Spleen (tissue), 7 donors: Measurements from ENCODE around the gene COL11A1.

Source experiments
- POLR2AphosphoS5 ChIP-seq, 3 donors: sonication (generic); formaldehyde crosslinking; IDR thresholded peaks; one replicate each; pipeline ENCODE4 v1.5.1; 2017; ENCODE audit warnings: antibody characterized with exemption in 3 of 3
- TF ChIP-seq, protein P1 (sequence below), 11 experiments: fragments of 200-600 bp in 7 of 11; fragments of 450-650 bp in 4 of 11; sonication (generic) in 4 of 11; IDR thresholded peaks in 8 of 11; conservative IDR thresholded peaks in 3 of 11; 1 replicate in 7 of 11; 2 replicates in 4 of 11; pipeline versions ENCODE4 v1.4.0 to v1.8.0; 2016 to 2021; ENCODE audit warnings: antibody characterized with exemption in 11 of 11, inconsistent platforms in 4 of 11, mild to moderate bottlenecking in 1 of 11
- donor health status: DM: no; HTN: no; CAD: no; lungs with moderate emphysema.
- donor health status: DM: no; HTN: no; CAD: no.
- donor health status: DM: no; HTN: no; CAD: no.

DNA sequence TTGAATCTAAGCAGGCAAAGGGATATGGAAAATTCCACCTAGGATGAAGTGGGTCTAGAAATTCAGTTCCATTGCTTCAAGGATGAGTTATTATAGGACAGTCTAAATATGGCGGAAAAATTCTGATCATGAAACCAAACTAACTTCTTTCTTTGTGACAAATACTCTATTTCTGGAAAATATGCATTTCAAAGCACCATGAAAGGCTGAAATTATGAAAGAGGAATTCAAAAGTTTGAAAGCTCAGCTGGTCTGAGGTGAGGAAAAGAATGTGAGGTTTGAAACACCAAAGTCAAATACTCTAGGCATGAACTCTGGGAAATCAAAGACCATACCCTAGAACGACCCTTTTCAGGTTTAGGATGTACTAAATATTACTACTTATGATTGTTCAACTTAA, 36.4 kb upstream of the COL11A1 start:
- TF ChIP-seq, protein P1, sequence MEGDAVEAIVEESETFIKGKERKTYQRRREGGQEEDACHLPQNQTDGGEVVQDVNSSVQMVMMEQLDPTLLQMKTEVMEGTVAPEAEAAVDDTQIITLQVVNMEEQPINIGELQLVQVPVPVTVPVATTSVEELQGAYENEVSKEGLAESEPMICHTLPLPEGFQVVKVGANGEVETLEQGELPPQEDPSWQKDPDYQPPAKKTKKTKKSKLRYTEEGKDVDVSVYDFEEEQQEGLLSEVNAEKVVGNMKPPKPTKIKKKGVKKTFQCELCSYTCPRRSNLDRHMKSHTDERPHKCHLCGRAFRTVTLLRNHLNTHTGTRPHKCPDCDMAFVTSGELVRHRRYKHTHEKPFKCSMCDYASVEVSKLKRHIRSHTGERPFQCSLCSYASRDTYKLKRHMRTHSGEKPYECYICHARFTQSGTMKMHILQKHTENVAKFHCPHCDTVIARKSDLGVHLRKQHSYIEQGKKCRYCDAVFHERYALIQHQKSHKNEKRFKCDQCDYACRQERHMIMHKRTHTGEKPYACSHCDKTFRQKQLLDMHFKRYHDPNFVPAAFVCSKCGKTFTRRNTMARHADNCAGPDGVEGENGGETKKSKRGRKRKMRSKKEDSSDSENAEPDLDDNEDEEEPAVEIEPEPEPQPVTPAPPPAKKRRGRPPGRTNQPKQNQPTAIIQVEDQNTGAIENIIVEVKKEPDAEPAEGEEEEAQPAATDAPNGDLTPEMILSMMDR (IDR thresholded peaks at IDR 0.05 in 8 of 11, conservative IDR thresholded peaks at IDR 0.05 in 3 of 11), result no peak
- no peak for TF ChIP-seq POLR2AphosphoS5 (IDR thresholded peaks at IDR 0.05)
